ENCODE measurements around the gene CEP57L1. TPM values are rescaled to one million over a fixed set of nuclear protein-coding genes. Genes with fewer than 3 reads are reported as not detected.

Gene CEP57L1
- total and polyA plus RNA-seq, 9 of the 15 experiments (the other 6 are each of a cell fraction or from before 2014, with no cell fraction given), result 39.4 to 88.6 (median 61.8) TPM

DNA sequence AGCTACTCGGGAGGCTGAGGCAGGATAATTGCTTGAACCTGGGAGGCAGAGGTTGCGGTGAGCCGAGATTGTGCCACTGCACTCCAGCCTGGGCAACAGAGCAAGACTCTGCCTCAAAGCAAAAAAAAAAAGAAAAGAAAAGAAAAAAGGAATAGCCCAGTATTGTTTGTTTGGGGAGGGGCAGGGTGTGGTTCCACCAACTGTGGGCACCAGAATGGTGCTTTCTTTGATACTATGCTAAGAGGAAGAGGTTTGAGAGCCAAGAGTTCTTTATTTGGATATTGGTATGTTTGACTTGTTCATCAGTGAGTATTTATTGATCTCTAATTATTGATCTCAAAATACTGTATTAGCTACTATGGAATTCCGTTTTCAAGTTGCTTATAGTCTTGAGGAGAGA, 72.3 kb downstream of the CEP57L1 start:
- Histone ChIP-seq H4K20me1 (replicated peaks; ENCODE audit: control insufficient read depth, insufficient read depth, low read length) (no peaks in the 10 kb centered on the region), H3K79me2 (ENCODE audit: control insufficient read depth, insufficient read depth, low read length) (no peaks in the 10 kb centered on the region), H3K36me3 (ENCODE audit: control insufficient read depth, insufficient read depth, low read length) (peaks cover 2% of the 10 kb centered on the region; the same call in 2 of the 3 replicates), H3K9ac (ENCODE audit: insufficient read depth in 1 of 2, low read depth in 2 of 2, low read length in 2 of 2) (no peak overlapping the region), H3K27me3 (ENCODE audit: control insufficient read depth in 2 of 2, insufficient read depth in 2 of 2, low read length in 2 of 2) (no peaks in the 10 kb centered on the region), H2AFZ (ENCODE audit: low read depth, low read length) (no peak overlapping the region), H3K9me3 (replicated peaks; ENCODE audit: control insufficient read depth, insufficient read depth, low read depth, low read length) (no peaks in the 10 kb centered on the region), H3K9me1 (ENCODE audit: control insufficient read depth, insufficient read depth, low read length) (no peaks in the 10 kb centered on the region), H3K27ac (ENCODE audit: extremely low read depth, low read depth, low read length) (no peak overlapping the region), H3K4me3 (no peak overlapping the region), H3K4me1 (replicated peaks in 1 of 2; ENCODE audit: control insufficient read depth in 2 of 2, insufficient read depth in 2 of 2, low read length in 2 of 2) (peaks cover 0 to 11% of the 10 kb centered on the region in 2 experiments; a peak in 2 of 5 replicates), H3K4me2 (ENCODE audit: insufficient read depth, low read length) (no peak overlapping the region)
- 0 out of 2 replicates have a peak, but pooled peaks have one; percentile 16 for TF ChIP-seq SUPT5H (IDR thresholded peaks at IDR 0.05)
- TF ChIP-seq, protein P1, sequence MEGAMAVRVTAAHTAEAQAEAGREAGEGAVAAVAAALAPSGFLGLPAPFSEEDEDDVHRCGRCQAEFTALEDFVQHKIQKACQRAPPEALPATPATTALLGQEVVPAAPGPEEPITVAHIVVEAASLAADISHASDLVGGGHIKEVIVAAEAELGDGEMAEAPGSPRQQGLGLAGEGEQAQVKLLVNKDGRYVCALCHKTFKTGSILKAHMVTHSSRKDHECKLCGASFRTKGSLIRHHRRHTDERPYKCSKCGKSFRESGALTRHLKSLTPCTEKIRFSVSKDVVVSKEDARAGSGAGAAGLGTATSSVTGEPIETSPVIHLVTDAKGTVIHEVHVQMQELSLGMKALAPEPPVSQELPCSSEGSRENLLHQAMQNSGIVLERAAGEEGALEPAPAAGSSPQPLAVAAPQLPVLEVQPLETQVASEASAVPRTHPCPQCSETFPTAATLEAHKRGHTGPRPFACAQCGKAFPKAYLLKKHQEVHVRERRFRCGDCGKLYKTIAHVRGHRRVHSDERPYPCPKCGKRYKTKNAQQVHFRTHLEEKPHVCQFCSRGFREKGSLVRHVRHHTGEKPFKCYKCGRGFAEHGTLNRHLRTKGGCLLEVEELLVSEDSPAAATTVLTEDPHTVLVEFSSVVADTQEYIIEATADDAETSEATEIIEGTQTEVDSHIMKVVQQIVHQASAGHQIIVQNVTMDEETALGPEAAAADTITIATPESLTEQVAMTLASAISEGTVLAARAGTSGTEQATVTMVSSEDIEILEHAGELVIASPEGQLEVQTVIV (CRISPR knock-in tag; IDR thresholded peaks at IDR 0.05; ENCODE audit: borderline replicate concordance), result no peak
- ATAC-seq, result no peak
- in situ Hi-C loops (cut with MboI) (no loop called here), intact Hi-C loops (cut with micrococcal nuclease) (no loop called here)
- ChIA-PET POLR2A (no interaction called here), CTCF (ENCODE audit: low intra/inter-chr PET ratio) (no interaction called here)
- no TSS peak for BruUV-seq (replicated peaks)
- WGBS (ENCODE audit: insufficient coverage, low coverage, missing lambda C conversion rate), result 74% methylated on average over 4 of the region's 4 CpGs
- FAIRE-seq, result no peak
- DNase-seq (ENCODE audit: extremely low read depth in 1 of 4, low spot score in 3 of 4), result no peak

DNA sequence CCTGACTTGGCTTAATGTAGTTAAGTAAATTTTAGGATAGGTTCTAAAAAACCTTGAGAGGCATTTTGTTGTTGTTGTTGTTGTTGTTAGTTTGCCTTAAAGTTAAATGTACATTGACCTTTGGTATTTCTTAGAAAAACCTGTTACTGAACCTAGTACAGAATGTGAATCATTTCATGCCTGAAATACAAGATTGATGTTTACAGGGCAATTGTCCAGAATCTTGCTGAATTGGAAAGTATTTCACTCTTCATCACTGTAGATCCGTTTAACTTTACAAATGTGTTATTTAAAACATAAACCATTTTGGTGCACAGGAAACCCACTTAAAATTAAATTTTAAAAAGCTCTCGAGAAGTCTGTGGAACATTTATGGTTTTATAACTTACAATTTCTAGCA, 75.0 kb downstream of the CEP57L1 start:
- WGBS (ENCODE audit: insufficient coverage, low coverage, missing lambda C conversion rate), result 72% methylated on average over 2 of the region's 2 CpGs
- ATAC-seq (no peak), DNase-seq (ENCODE audit: extremely low read depth in 1 of 4, low spot score in 3 of 4) (no peak), FAIRE-seq (no peak)
- CTCF ChIA-PET (ENCODE audit: low intra/inter-chr PET ratio), result interaction anchor here (0.7 kb wide), 1 partner anchor 78 kb away, joined by 3 read pairs; no protein-coding TSS in a partner anchor
- intact Hi-C loops (cut with micrococcal nuclease), result no loop called here
- Histone ChIP-seq H3K9ac (ENCODE audit: insufficient read depth in 1 of 2, low read depth in 2 of 2, low read length in 2 of 2) (no peak overlapping the region), H3K4me1 (replicated peaks in 1 of 2; ENCODE audit: control insufficient read depth in 2 of 2, insufficient read depth in 2 of 2, low read length in 2 of 2) (peaks cover 0 to 6% of the 10 kb centered on the region in 2 experiments; a peak in 2 of 5 replicates), H4K20me1 (replicated peaks; ENCODE audit: control insufficient read depth, insufficient read depth, low read length) (no peaks in the 10 kb centered on the region), H2AFZ (ENCODE audit: low read depth, low read length) (no peak overlapping the region), H3K9me3 (replicated peaks; ENCODE audit: control insufficient read depth, insufficient read depth, low read depth, low read length) (no peaks in the 10 kb centered on the region), H3K36me3 (ENCODE audit: control insufficient read depth, insufficient read depth, low read length) (no peaks in the 10 kb centered on the region; the same call in 2 of the 3 replicates), H3K27me3 (ENCODE audit: control insufficient read depth in 2 of 2, insufficient read depth in 2 of 2, low read length in 2 of 2) (no peaks in the 10 kb centered on the region), H3K9me1 (ENCODE audit: control insufficient read depth, insufficient read depth, low read length) (no peaks in the 10 kb centered on the region), H3K4me3 (no peak overlapping the region), H3K79me2 (ENCODE audit: control insufficient read depth, insufficient read depth, low read length) (no peaks in the 10 kb centered on the region), H3K27ac (ENCODE audit: extremely low read depth, low read depth, low read length) (no peak overlapping the region), H3K4me2 (ENCODE audit: insufficient read depth, low read length) (no peak overlapping the region)
- in situ Hi-C loops (cut with MboI), result no loop called here
- POLR2A ChIA-PET, result interaction anchor here (0.6 kb wide), 1 partner anchor 348 kb away, joined by 4 read pairs; no protein-coding TSS in a partner anchor
- no TSS peak for BruUV-seq (replicated peaks)
- TF ChIP-seq CCNT2 (IDR thresholded peaks at IDR 0.05; ENCODE audit: borderline replicate concordance, extremely low read depth, insufficient read length, low read depth, low read length) (no peak), CTBP1 (IDR thresholded peaks at IDR 0.05; ENCODE audit: borderline replicate concordance) (no peak), JUN (IDR thresholded peaks at IDR 0.05; ENCODE audit: borderline replicate concordance, low read depth, low read length) (no peak), JUN (CRISPR knock-in tag; IDR thresholded peaks at IDR 0.05; ENCODE audit: borderline replicate concordance) (no peak), SMARCA4 (IDR thresholded peaks at IDR 0.05) (no peak), ZNF561 (CRISPR knock-in tag; conservative IDR thresholded peaks at IDR 0.05) (no peak), JUND (IDR thresholded peaks at IDR 0.05; ENCODE audit: borderline replicate concordance, low read depth, low read length) (no peak), JUND (tag; IDR thresholded peaks at IDR 0.05; ENCODE audit: borderline replicate concordance, low read depth, low read length) (no peak), FOS (IDR thresholded peaks at IDR 0.05; ENCODE audit: extremely low read depth, insufficient read length) (no peak)
- TF ChIP-seq, protein P2, sequence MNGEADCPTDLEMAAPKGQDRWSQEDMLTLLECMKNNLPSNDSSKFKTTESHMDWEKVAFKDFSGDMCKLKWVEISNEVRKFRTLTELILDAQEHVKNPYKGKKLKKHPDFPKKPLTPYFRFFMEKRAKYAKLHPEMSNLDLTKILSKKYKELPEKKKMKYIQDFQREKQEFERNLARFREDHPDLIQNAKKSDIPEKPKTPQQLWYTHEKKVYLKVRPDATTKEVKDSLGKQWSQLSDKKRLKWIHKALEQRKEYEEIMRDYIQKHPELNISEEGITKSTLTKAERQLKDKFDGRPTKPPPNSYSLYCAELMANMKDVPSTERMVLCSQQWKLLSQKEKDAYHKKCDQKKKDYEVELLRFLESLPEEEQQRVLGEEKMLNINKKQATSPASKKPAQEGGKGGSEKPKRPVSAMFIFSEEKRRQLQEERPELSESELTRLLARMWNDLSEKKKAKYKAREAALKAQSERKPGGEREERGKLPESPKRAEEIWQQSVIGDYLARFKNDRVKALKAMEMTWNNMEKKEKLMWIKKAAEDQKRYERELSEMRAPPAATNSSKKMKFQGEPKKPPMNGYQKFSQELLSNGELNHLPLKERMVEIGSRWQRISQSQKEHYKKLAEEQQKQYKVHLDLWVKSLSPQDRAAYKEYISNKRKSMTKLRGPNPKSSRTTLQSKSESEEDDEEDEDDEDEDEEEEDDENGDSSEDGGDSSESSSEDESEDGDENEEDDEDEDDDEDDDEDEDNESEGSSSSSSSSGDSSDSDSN (IDR thresholded peaks at IDR 0.05; ENCODE audit: borderline replicate concordance in 1 of 2, low read depth in 2 of 2, low read length in 2 of 2), result no peak
